GM12878 (cell line): ENCODE data around the gene OLFM1. TPM values are rescaled to one million over a fixed set of nuclear protein-coding genes. Genes with fewer than 3 reads are reported as not detected.

Experiments
- ATAC-seq: fragments of 200-7000 bp; cut with Tn5 transposase; 3 replicates; pipeline ENCODE4 v1.9.1; 2020; ENCODE audit warnings: mild to moderate bottlenecking, moderate library complexity
- BruUV-seq: library from RNA; stranded (reverse); fragments of 400-500 nt; replicated peaks from 2 replicates; lab custom pipeline; 2021; lab: Mats Ljungman, UMichigan
- CTCF ChIA-PET: fragments of 300-600 bp; sonication (Branson Sonifier 250); formaldehyde crosslinking; extraction: SDS; loops from one replicate; lab custom pipeline; 2021; ENCODE audit warnings: inconsistent platforms; lab: Yijun Ruan, JAX
- POLR2A ChIA-PET: fragments of 350-600 bp; formaldehyde crosslinking; extraction: SDS; loops from one replicate; lab custom pipeline; 2021; ENCODE audit warnings: inconsistent platforms; lab: Charles Lee
- RAD21 ChIA-PET: fragments of 300-600 bp; sonication (Branson Sonifier 250); formaldehyde crosslinking; loops from one replicate; lab custom pipeline; 2023; ENCODE audit warnings: antibody characterized with exemption; ENCODE audit not compliant: unreplicated experiment; lab: Charles Lee
- SMC1A ChIA-PET: fragments of 300-600 bp; sonication (Branson Sonifier 250); formaldehyde crosslinking; loops from one replicate; lab custom pipeline; 2023; ENCODE audit not compliant: unreplicated experiment, uncharacterized antibody; lab: Charles Lee
- DNase-seq: peaks from one replicate; pipeline ENCODE4 v3.0.0-alpha.2; 2011; ENCODE audit warnings: low read depth, low spot score
- FAIRE-seq: peaks from 3 replicates; lab custom pipeline; 2011; peaks lifted over from hg19 to GRCh38; lab: Jason Lieb, UNC
- H2AFZ ChIP-seq: 2 replicates; pipeline ENCODE4 v1.6.0; 2011; ENCODE audit warnings: low read depth, low read length, control low read depth; ENCODE audit not compliant: control insufficient read depth
- H3K27ac ChIP-seq: 2 replicates; pipeline ENCODE4 v1.5.1; 2011; ENCODE audit warnings: control low read depth; ENCODE audit not compliant: control insufficient read depth, insufficient read depth
- H3K27me3 ChIP-seq, 2 experiments: replicated peaks in 1 of 2; 2 replicates each; pipeline versions ENCODE4 v1.6.0 to v1.6.1; 2011; ENCODE audit warnings: low read length in 1 of 2; ENCODE audit not compliant: control insufficient read depth in 2 of 2, insufficient read depth in 2 of 2
- H3K36me3 ChIP-seq, 2 experiments: 2 replicates each; pipeline ENCODE4 v1.5.1; 2011; ENCODE audit warnings: low read length in 1 of 2; ENCODE audit not compliant: control insufficient read depth in 2 of 2, insufficient read depth in 2 of 2
- H3K4me1 ChIP-seq: 2 replicates; pipeline ENCODE4 v1.6.1; 2011; ENCODE audit warnings: mild to moderate bottlenecking, low read length, moderate library complexity, mixed read lengths; ENCODE audit not compliant: control insufficient read depth, insufficient read depth
- H3K4me2 ChIP-seq: 2 replicates; pipeline ENCODE4 v1.6.0; 2011; ENCODE audit warnings: control low read depth; ENCODE audit not compliant: control insufficient read depth, insufficient read depth
- H3K4me3 ChIP-seq: fragments of 200-600 bp; sonication (generic); 2 replicates; pipeline ENCODE4 v1.5.1; 2016
- H3K79me2 ChIP-seq: 2 replicates; pipeline ENCODE4 v1.6.0; 2011; ENCODE audit warnings: low read length; ENCODE audit not compliant: control insufficient read depth, insufficient read depth
- H3K9ac ChIP-seq: 2 replicates; pipeline ENCODE4 v1.8.0; 2011; ENCODE audit warnings: low read length, control low read depth, mixed read lengths; ENCODE audit not compliant: control insufficient read depth, insufficient read depth
- H3K9me3 ChIP-seq: replicated peaks from 3 replicates; pipeline ENCODE4 v1.5.1; 2011; ENCODE audit warnings: mild to moderate bottlenecking, low read length; ENCODE audit not compliant: control insufficient read depth, insufficient read depth
- H4K20me1 ChIP-seq: 2 replicates; pipeline ENCODE4 v1.6.0; 2011; ENCODE audit not compliant: control insufficient read depth, insufficient read depth
- HCFC1 ChIP-seq: fragments of 150-350 bp; IDR thresholded peaks from 2 replicates; pipeline ENCODE4 v1.6.1; 2014; ENCODE audit warnings: low read length
- IKZF1 ChIP-seq: fragments of 450-650 bp; conservative IDR thresholded peaks from 2 replicates; pipeline ENCODE4 v1.6.1; 2017; ENCODE audit warnings: antibody characterized with exemption, mild to moderate bottlenecking
- MEF2A ChIP-seq: IDR thresholded peaks from 2 replicates; pipeline ENCODE4 v1.6.1; 2011; ENCODE audit warnings: low read depth, mild to moderate bottlenecking, low read length, moderate library complexity; ENCODE audit not compliant: insufficient read depth
- POU2F2 ChIP-seq: IDR thresholded peaks from 3 replicates; pipeline ENCODE4 v1.6.1; 2011; ENCODE audit warnings: low read depth, mild to moderate bottlenecking, low read length, borderline replicate concordance
- SRF ChIP-seq, 2 experiments: IDR thresholded peaks; 2 replicates each; pipeline ENCODE4 v1.6.1; 2011; ENCODE audit warnings: low read depth in 2 of 2, low read length in 2 of 2, mild to moderate bottlenecking in 1 of 2, moderate library complexity in 1 of 2
- ZNF217 ChIP-seq: fragments of 450-650 bp; IDR thresholded peaks from 2 replicates; pipeline ENCODE4 v1.6.1; 2017; ENCODE audit warnings: antibody characterized with exemption, mild to moderate bottlenecking
- ZNF687 ChIP-seq: fragments of 450-650 bp; IDR thresholded peaks from 2 replicates; pipeline ENCODE4 v1.6.1; 2017; ENCODE audit warnings: mild to moderate bottlenecking, moderate library complexity
- WGBS: methylation state at CpG from one replicate; pipeline ENCODE4 v1.1.6; 2016; ENCODE audit warnings: low lambda C conversion rate; ENCODE audit not compliant: insufficient replicate concordance, insufficient coverage; ENCODE audit errors: missing lambda C conversion rate; 5-methylcytosine and 5-hydroxymethylcytosine counted together
- in situ Hi-C: fragments of 300-500 bp; cut with MboI; formaldehyde crosslinking; loops from 9 replicates; pipeline ENCODE4 v1.14.3; 2018; ENCODE audit warnings: mixed read lengths
- intact Hi-C: fragments of 100-400 bp; cut with micrococcal nuclease; formaldehyde crosslinking; loops from one replicate; pipeline ENCODE4 v1.14.2; 2022; ENCODE audit not compliant: unreplicated experiment
- polyA plus RNA-seq, 11 experiments: library from polyadenylated mRNA; depleted of rRNA in 4 of 11; unstranded in 6 of 11; stranded (reverse) in 5 of 11; fragments of >200 nt; fragmentation: Nextera tagmentation in 4 of 11; fragmentation: Illumina TruSeq in 1 of 11; extraction: Ambion mirVana in 4 of 11; extraction: Trizol in 1 of 11; gene quantifications; 1 replicate in 1 of 11; 2 replicates in 10 of 11; pipeline versions ENCODE4 v1.2.1 to v1.2.3, GENCODE V29; 2011 to 2016; ENCODE audit warnings: inconsistent platforms in 2 of 11, missing spikeins in 2 of 11, low read depth in 1 of 11
- total RNA-seq, 4 experiments: library from RNA; depleted of rRNA in 3 of 4; stranded (reverse); fragments of >200 nt in 3 of 4; fragmentation: Illumina TruSeq in 1 of 4; extraction: Trizol in 1 of 4; gene quantifications; 2 replicates each; pipeline versions ENCODE4 v1.2.1 to v1.2.3, GENCODE V29; 2013 to 2021

OLFM1 gene
- total and polyA plus RNA-seq, 10 of the 15 experiments (the other 5 are each of a cell fraction or from before 2014, with no cell fraction given), result not detected

- no peak overlapping the region for H2AFZ ChIP-seq
- intact Hi-C loops (no loop called here), in situ Hi-C loops (no loop called here)
- H4K20me1 ChIP-seq, result no peaks in the 10 kb centered on the region
- WGBS, result 0% methylated on average over 3 of the region's 3 CpGs
- no peaks in the 10 kb centered on the region for H3K79me2 ChIP-seq
- BruUV-seq, result no TSS peak
- TF ChIP-seq SRF (IDR thresholded peaks at IDR 0.05; ENCODE audit: low read depth in 2 of 2, low read length in 2 of 2), result no peak
- no peak overlapping the region for H3K27ac ChIP-seq
- ChIA-PET SMC1A (no interaction called here), CTCF (interaction anchor here (0.6 kb wide), 1 partner anchor 411 kb away, joined by 3 read pairs; no protein-coding TSS in a partner anchor), RAD21 (no interaction called here), POLR2A (no interaction called here)
- FAIRE-seq (no peak), ATAC-seq (no peak), DNase-seq (no peak)
- H3K4me1 ChIP-seq, result no peaks in the 10 kb centered on the region
- no peak overlapping the region for H3K4me2 ChIP-seq
- H3K9me3 ChIP-seq, result peaks cover 3% of the 10 kb centered on the region; the same call in 1 of the 3 replicates
- no peak overlapping the region for H3K4me3 ChIP-seq
- no peak overlapping the region for H3K9ac ChIP-seq
- H3K36me3 ChIP-seq, result no peaks in the 10 kb centered on the region
- no peaks in the 10 kb centered on the region; a peak in 1 of 4 replicates for H3K27me3 ChIP-seq
Measured at GRCh38 chr9:135056541-135056940, 30.9 kb upstream of the OLFM1 start.

GRCh38 chr9:135060461-135061116, 26.9 kb upstream of the OLFM1 start:
- intact Hi-C loops (no loop called here), in situ Hi-C loops (no loop called here)
- TF ChIP-seq MEF2A (no peak), ZNF687 (no peak), POU2F2 (no peak), HCFC1 (no peak), IKZF1 (no peak), ZNF217 (no peak)
- FAIRE-seq, result no peak
- Histone ChIP-seq H3K79me2 (no peaks in the 10 kb centered on the region), H3K36me3 (no peaks in the 10 kb centered on the region), H3K4me1 (no peaks in the 10 kb centered on the region), H3K27me3 (no peaks in the 10 kb centered on the region), H4K20me1 (no peaks in the 10 kb centered on the region), H3K9me3 (no peaks in the 10 kb centered on the region; the same call in 2 of the 3 replicates), H3K4me3 (no peak overlapping the region), H2AFZ (no peak overlapping the region), H3K9ac (no peak overlapping the region), H3K4me2 (no peak overlapping the region), H3K27ac (no peak overlapping the region)
- RAD21 ChIA-PET, result interaction anchor here (0.6 kb wide), 1 partner anchor 611 kb away, joined by 3 read pairs; no protein-coding TSS in a partner anchor
- 5% methylated on average over 5 of the region's 5 CpGs for WGBS
- CTCF ChIA-PET, result no interaction called here
- SMC1A ChIA-PET, result no interaction called here
- ATAC-seq, result no peak
- BruUV-seq, result no TSS peak
- DNase-seq, result no peak
- POLR2A ChIA-PET, result no interaction called here
